HepG2 (cell line): Measurements from ENCODE around the gene OPA3. TPM values are rescaled to one million over a fixed set of nuclear protein-coding genes. Genes with fewer than 3 reads are reported as not detected.
A peak's percentile ranks its signal among the peaks of the same experiment; 100 is the strongest.

Source experiments
- ELF3 ChIP-seq: IDR thresholded peaks from 2 replicates; pipeline ENCODE4 v1.6.1; 2016; ENCODE audit warnings: missing genetic modification reagents, missing compliant biosample characterization
- KLF13 ChIP-seq: sonication (generic); formaldehyde crosslinking; IDR thresholded peaks from 2 replicates; pipeline ENCODE4 v1.4.0; 2020; ENCODE audit warnings: mild to moderate bottlenecking, missing genetic modification reagents
- NFYC ChIP-seq: IDR thresholded peaks from 2 replicates; pipeline ENCODE4 v1.6.1; 2016; ENCODE audit warnings: missing genetic modification reagents, missing compliant biosample characterization
- PITX1 ChIP-seq: sonication (generic); formaldehyde crosslinking; IDR thresholded peaks from 2 replicates; pipeline ENCODE4 v1.5.1; 2020; ENCODE audit warnings: mild to moderate bottlenecking, missing genetic modification reagents
- RXRB ChIP-seq: IDR thresholded peaks from 2 replicates; pipeline ENCODE4 v1.6.1; 2016; ENCODE audit warnings: borderline replicate concordance, missing genetic modification reagents, missing compliant biosample characterization
- SMC3 ChIP-seq: IDR thresholded peaks from 2 replicates; pipeline ENCODE4 v1.6.1; 2011; ENCODE audit warnings: low read length, improper control_type of control experiment
- STAG1 ChIP-seq: sonication (generic); formaldehyde crosslinking; IDR thresholded peaks from 2 replicates; pipeline ENCODE4 v1.4.0; 2020; ENCODE audit warnings: missing genetic modification reagents
- ZKSCAN5 ChIP-seq: sonication (generic); formaldehyde crosslinking; IDR thresholded peaks from 2 replicates; pipeline ENCODE4 v1.5.1; 2020; ENCODE audit warnings: mild to moderate bottlenecking, missing genetic modification reagents
- ZNF138 ChIP-seq: sonication (generic); formaldehyde crosslinking; IDR thresholded peaks from 2 replicates; pipeline ENCODE4 v1.5.0; 2020; ENCODE audit warnings: mild to moderate bottlenecking, low read depth, missing genetic modification reagents
- ZNF20 ChIP-seq: sonication (generic); formaldehyde crosslinking; IDR thresholded peaks from 2 replicates; pipeline ENCODE4 v1.4.0; 2020; ENCODE audit warnings: mild to moderate bottlenecking, moderate library complexity, missing genetic modification reagents
- ZNF263 ChIP-seq: sonication (generic); formaldehyde crosslinking; IDR thresholded peaks from 2 replicates; pipeline ENCODE4 v1.4.0; 2020; ENCODE audit warnings: missing genetic modification reagents
- ZNF552 ChIP-seq: sonication (generic); formaldehyde crosslinking; IDR thresholded peaks from 2 replicates; pipeline ENCODE4 v1.9.0; 2022; ENCODE audit warnings: missing genetic modification reagents, mild to moderate bottlenecking, borderline replicate concordance
- ZNF652 ChIP-seq: IDR thresholded peaks from 2 replicates; pipeline ENCODE4 v1.6.1; 2016; ENCODE audit warnings: low read depth, borderline replicate concordance
- ZNF788 ChIP-seq: sonication (generic); formaldehyde crosslinking; IDR thresholded peaks from 2 replicates; pipeline ENCODE4 v1.5.0; 2020; ENCODE audit warnings: mild to moderate bottlenecking, missing genetic modification reagents, borderline replicate concordance
- polyA plus RNA-seq, 8 experiments: library from polyadenylated mRNA; depleted of rRNA in 3 of 8; stranded (reverse) in 7 of 8; unstranded in 1 of 8; fragments of >200 nt; fragmentation: Illumina TruSeq in 4 of 8; extraction: Trizol in 4 of 8; gene quantifications; 2 replicates each; pipeline versions ENCODE4 v1.2.1 to v1.2.3, GENCODE V29; 2011 to 2016; ENCODE audit warnings: low read depth in 4 of 8, missing spikeins in 1 of 8, mixed read lengths in 1 of 8; ENCODE audit not compliant: insufficient read depth in 1 of 8
- total RNA-seq, 5 experiments: library from RNA; depleted of rRNA; stranded (reverse); fragments of >200 nt; fragmentation: Illumina TruSeq; extraction: Trizol; gene quantifications; 2 replicates each; pipeline ENCODE4 v1.2.3, GENCODE V29; 2016; ENCODE audit warnings: low read depth in 1 of 5
- TF ChIP-seq, protein P1 (sequence below), 2 experiments: sonication (generic) in 1 of 2; formaldehyde crosslinking in 1 of 2; IDR thresholded peaks; 2 replicates each; pipeline versions ENCODE4 v1.6.1 to v1.9.0; 2014 to 2022; ENCODE audit warnings: antibody characterized with exemption in 1 of 2, borderline replicate concordance in 1 of 2, inconsistent platforms in 1 of 2, low read depth in 1 of 2, missing genetic modification reagents in 1 of 2
- TF ChIP-seq, protein P2 (sequence below): sonication (generic); formaldehyde crosslinking; IDR thresholded peaks from 2 replicates; pipeline ENCODE4 v1.4.0; 2020; ENCODE audit warnings: mild to moderate bottlenecking, missing genetic modification reagents
- TF ChIP-seq, protein P3 (sequence below): sonication (generic); formaldehyde crosslinking; IDR thresholded peaks from 2 replicates; pipeline ENCODE4 v1.4.0; 2020; ENCODE audit warnings: missing genetic modification reagents
- TF ChIP-seq, protein P4 (sequence below): sonication (generic); formaldehyde crosslinking; IDR thresholded peaks from 2 replicates; pipeline ENCODE4 v1.4.0; 2020; ENCODE audit warnings: missing genetic modification reagents, borderline replicate concordance

The OPA3 gene
- total and polyA plus RNA-seq, 2 of the 13 experiments (the other 11 are each of a cell fraction or from before 2014, with no cell fraction given), result 8.3 to 17.7 TPM

DNA sequence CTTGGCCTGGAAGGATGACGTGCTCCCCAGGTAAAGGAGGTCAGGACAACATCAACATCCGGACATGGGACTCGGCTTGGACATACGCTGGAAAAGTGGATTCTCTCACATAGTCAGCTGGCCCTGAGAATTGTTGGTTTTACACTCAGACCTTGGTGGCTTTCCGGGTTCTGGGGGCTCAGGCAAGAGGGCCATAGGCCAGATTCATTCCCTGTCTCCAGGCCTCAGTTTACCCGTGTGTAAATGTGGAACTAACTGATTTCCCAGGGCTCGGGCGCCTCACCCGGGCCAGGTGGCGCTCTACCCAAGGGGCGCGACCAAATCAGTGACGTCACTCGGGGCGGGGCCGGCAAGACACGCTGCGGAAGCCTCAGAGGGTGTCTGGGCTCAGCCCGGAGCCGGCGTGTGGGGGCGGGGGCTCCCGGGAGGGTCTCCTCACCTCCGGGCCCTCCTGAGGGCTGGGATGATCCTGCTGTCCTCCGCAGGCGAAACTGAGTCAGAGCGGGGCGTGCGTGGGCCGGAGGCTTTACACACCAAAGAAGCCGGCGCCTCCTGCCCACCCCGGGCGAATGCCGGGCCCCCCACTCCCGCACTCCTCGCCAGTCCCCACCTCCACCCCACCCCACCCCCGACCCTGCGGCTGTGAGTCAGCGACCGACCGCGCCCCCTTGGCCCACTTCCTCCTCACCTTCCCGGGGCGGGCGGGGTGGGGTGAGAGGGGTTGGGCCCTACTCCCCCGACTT is 78.2 kb downstream of the OPA3 start (continued):
- TF ChIP-seq, protein P1, sequence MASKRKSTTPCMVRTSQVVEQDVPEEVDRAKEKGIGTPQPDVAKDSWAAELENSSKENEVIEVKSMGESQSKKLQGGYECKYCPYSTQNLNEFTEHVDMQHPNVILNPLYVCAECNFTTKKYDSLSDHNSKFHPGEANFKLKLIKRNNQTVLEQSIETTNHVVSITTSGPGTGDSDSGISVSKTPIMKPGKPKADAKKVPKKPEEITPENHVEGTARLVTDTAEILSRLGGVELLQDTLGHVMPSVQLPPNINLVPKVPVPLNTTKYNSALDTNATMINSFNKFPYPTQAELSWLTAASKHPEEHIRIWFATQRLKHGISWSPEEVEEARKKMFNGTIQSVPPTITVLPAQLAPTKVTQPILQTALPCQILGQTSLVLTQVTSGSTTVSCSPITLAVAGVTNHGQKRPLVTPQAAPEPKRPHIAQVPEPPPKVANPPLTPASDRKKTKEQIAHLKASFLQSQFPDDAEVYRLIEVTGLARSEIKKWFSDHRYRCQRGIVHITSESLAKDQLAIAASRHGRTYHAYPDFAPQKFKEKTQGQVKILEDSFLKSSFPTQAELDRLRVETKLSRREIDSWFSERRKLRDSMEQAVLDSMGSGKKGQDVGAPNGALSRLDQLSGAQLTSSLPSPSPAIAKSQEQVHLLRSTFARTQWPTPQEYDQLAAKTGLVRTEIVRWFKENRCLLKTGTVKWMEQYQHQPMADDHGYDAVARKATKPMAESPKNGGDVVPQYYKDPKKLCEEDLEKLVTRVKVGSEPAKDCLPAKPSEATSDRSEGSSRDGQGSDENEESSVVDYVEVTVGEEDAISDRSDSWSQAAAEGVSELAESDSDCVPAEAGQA (IDR thresholded peaks at IDR 0.05; ENCODE audit: low read depth), result 0 out of 2 replicates have a peak, but pooled peaks have one; percentile 14
- TF ChIP-seq, protein P1 (CRISPR knock-in tag; IDR thresholded peaks at IDR 0.05; ENCODE audit: borderline replicate concordance), result no peak; the same call in 1 of the 2 replicates
- TF ChIP-seq, protein P2, sequence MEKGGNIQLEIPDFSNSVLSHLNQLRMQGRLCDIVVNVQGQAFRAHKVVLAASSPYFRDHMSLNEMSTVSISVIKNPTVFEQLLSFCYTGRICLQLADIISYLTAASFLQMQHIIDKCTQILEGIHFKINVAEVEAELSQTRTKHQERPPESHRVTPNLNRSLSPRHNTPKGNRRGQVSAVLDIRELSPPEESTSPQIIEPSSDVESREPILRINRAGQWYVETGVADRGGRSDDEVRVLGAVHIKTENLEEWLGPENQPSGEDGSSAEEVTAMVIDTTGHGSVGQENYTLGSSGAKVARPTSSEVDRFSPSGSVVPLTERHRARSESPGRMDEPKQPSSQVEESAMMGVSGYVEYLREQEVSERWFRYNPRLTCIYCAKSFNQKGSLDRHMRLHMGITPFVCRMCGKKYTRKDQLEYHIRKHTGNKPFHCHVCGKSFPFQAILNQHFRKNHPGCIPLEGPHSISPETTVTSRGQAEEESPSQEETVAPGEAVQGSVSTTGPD (CRISPR knock-in tag), result 0 out of 2 replicates have a peak, but pooled peaks have one; percentile 28
- TF ChIP-seq ZNF20 (CRISPR knock-in tag), result no peak
- no peak for TF ChIP-seq ZNF652 (CRISPR knock-in tag)
- peak; percentile 33 for TF ChIP-seq STAG1 (CRISPR knock-in tag)
- TF ChIP-seq SMC3, result 0 out of 2 replicates have a peak, but pooled peaks have one; percentile 10
- no peak; the same call in 1 of the 2 replicates for TF ChIP-seq ZNF552 (CRISPR knock-in tag)
- 0 out of 2 replicates have a peak, but pooled peaks have one; percentile 32 for TF ChIP-seq ELF3 (CRISPR knock-in tag)
- TF ChIP-seq, protein P3, sequence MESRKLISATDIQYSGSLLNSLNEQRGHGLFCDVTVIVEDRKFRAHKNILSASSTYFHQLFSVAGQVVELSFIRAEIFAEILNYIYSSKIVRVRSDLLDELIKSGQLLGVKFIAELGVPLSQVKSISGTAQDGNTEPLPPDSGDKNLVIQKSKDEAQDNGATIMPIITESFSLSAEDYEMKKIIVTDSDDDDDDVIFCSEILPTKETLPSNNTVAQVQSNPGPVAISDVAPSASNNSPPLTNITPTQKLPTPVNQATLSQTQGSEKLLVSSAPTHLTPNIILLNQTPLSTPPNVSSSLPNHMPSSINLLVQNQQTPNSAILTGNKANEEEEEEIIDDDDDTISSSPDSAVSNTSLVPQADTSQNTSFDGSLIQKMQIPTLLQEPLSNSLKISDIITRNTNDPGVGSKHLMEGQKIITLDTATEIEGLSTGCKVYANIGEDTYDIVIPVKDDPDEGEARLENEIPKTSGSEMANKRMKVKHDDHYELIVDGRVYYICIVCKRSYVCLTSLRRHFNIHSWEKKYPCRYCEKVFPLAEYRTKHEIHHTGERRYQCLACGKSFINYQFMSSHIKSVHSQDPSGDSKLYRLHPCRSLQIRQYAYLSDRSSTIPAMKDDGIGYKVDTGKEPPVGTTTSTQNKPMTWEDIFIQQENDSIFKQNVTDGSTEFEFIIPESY (CRISPR knock-in tag), result 0 out of 2 replicates have a peak, but pooled peaks have one; percentile 18
- peak; percentile 90 for TF ChIP-seq ZNF788
- no peak for TF ChIP-seq ZKSCAN5 (CRISPR knock-in tag)
- TF ChIP-seq, protein P4, sequence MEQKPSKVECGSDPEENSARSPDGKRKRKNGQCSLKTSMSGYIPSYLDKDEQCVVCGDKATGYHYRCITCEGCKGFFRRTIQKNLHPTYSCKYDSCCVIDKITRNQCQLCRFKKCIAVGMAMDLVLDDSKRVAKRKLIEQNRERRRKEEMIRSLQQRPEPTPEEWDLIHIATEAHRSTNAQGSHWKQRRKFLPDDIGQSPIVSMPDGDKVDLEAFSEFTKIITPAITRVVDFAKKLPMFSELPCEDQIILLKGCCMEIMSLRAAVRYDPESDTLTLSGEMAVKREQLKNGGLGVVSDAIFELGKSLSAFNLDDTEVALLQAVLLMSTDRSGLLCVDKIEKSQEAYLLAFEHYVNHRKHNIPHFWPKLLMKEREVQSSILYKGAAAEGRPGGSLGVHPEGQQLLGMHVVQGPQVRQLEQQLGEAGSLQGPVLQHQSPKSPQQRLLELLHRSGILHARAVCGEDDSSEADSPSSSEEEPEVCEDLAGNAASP, result 0 out of 2 replicates have a peak, but pooled peaks have one; percentile 49
- TF ChIP-seq KLF13, result 0 out of 2 replicates have a peak, but pooled peaks have one; percentile 16
- TF ChIP-seq PITX1 (CRISPR knock-in tag), result peak; percentile 41; the same call in 1 of the 2 replicates
- peak; percentile 31; the same call in 1 of the 2 replicates for TF ChIP-seq RXRB (CRISPR knock-in tag)
- TF ChIP-seq ZNF263, result peak; percentile 15; the same call in 1 of the 2 replicates
- no peak for TF ChIP-seq NFYC (CRISPR knock-in tag)
- peak; percentile 66; the same call in 1 of the 2 replicates for TF ChIP-seq ZNF138 (CRISPR knock-in tag)
